ENCODE results near the gene CALN1. TPM values are rescaled to one million over a fixed set of nuclear protein-coding genes. Genes with fewer than 3 reads are reported as not detected.
"Not testable (repeated sequence)": the region's sequence is repeated elsewhere in the genome, so short reads cannot be mapped to it uniquely, and the experiment has no call there.

Gene CALN1
- 0.12 and 0.23 TPM in 2 replicates for total RNA-seq
- polyA plus RNA-seq, result 0.28 TPM in 2 replicates

- H2AFZ ChIP-seq; H3K9me3 ChIP-seq (ENCODE audit: low read depth); H4K20me1 ChIP-seq (ENCODE audit: insufficient read depth, poor library complexity, severe bottlenecking); H3K79me2 ChIP-seq; H3K9me2 ChIP-seq (replicated peaks; ENCODE audit: insufficient read depth); H3K4me2 ChIP-seq; H3K4me3 ChIP-seq; H3K27me3 ChIP-seq; H3K27ac ChIP-seq; DNase-seq (ENCODE audit: low spot score); H3K36me3 ChIP-seq (replicated peaks; ENCODE audit: insufficient read depth, low read depth); H3K4me1 ChIP-seq (ENCODE audit: insufficient read depth): not testable (repeated sequence)
- WGBS (ENCODE audit: low lambda C conversion rate, missing lambda C conversion rate), result 96% methylated on average over 21 of the region's 21 CpGs
Measured at GRCh38 chr7:72412121-72412618, at the start of gene CALN1. Gene CALN1, minus strand, starts transcription at chr7:72412338.

- Histone ChIP-seq H3K79me2 (no peaks in the 10 kb centered on the region), H2AFZ (no peak overlapping the region), H3K4me3 (no peak overlapping the region), H3K9me3 (ENCODE audit: low read depth) (no peaks in the 10 kb centered on the region), H3K9me2 (replicated peaks; ENCODE audit: insufficient read depth) (no peaks in the 10 kb centered on the region), H4K20me1 (ENCODE audit: insufficient read depth, poor library complexity, severe bottlenecking) (no peaks in the 10 kb centered on the region), H3K36me3 (replicated peaks; ENCODE audit: insufficient read depth, low read depth) (no peaks in the 10 kb centered on the region), H3K4me2 (no peak overlapping the region), H3K4me1 (ENCODE audit: insufficient read depth) (no peaks in the 10 kb centered on the region), H3K27me3 (no peaks in the 10 kb centered on the region), H3K27ac (no peak overlapping the region)
- DNase-seq (ENCODE audit: low spot score), result no peak
- TF ChIP-seq EZH2 (IDR thresholded peaks at IDR 0.05; ENCODE audit: borderline replicate concordance) (no peak), CTCF (IDR thresholded peaks at IDR 0.05; ENCODE audit: poor library complexity) (no peak), EZH2phosphoT487 (IDR thresholded peaks at IDR 0.05; ENCODE audit: low read depth, severe bottlenecking, unreplicated experiment) (no peak)
- WGBS (ENCODE audit: low lambda C conversion rate, missing lambda C conversion rate), result 100% methylated on average over 1 of the region's 1 CpG
Measured at GRCh38 chr7:72453471-72453870, 41.3 kb upstream of the CALN1 start.

- WGBS (ENCODE audit: low lambda C conversion rate, missing lambda C conversion rate), result 91% methylated on average over 17 of the region's 17 CpGs
- no peak overlapping the region for H2AFZ ChIP-seq
- H3K4me2 ChIP-seq, result no peak overlapping the region
- H3K27ac ChIP-seq, result no peak overlapping the region
- H3K9me2 ChIP-seq (replicated peaks; ENCODE audit: insufficient read depth), result no peaks in the 10 kb centered on the region
- H3K36me3 ChIP-seq (replicated peaks; ENCODE audit: insufficient read depth, low read depth), result no peaks in the 10 kb centered on the region
- peaks cover 14% of the 10 kb centered on the region for H3K27me3 ChIP-seq
- peaks cover 6% of the 10 kb centered on the region for H3K4me1 ChIP-seq (ENCODE audit: insufficient read depth)
- no peaks in the 10 kb centered on the region for H4K20me1 ChIP-seq (ENCODE audit: insufficient read depth, poor library complexity, severe bottlenecking)
- H3K4me3 ChIP-seq, result no peak overlapping the region
- no peak for DNase-seq (ENCODE audit: low spot score)
- TF ChIP-seq CTCF (IDR thresholded peaks at IDR 0.05; ENCODE audit: poor library complexity) (no peak), EZH2 (IDR thresholded peaks at IDR 0.05; ENCODE audit: borderline replicate concordance) (no peak), EZH2phosphoT487 (IDR thresholded peaks at IDR 0.05; ENCODE audit: low read depth, severe bottlenecking, unreplicated experiment) (no peak)
- H3K9me3 ChIP-seq (ENCODE audit: low read depth), result no peaks in the 10 kb centered on the region
- H3K79me2 ChIP-seq, result no peaks in the 10 kb centered on the region
Measured at GRCh38 chr7:72447465-72448204, 35.5 kb upstream of the CALN1 start.

- WGBS (ENCODE audit: low lambda C conversion rate, missing lambda C conversion rate), result 65% methylated on average over 20 of the region's 20 CpGs
- no peak overlapping the region for H3K4me3 ChIP-seq
- no peak for DNase-seq (ENCODE audit: low spot score)
- H3K27me3 ChIP-seq, result peaks cover 21% of the 10 kb centered on the region
- H3K4me1 ChIP-seq (ENCODE audit: insufficient read depth), result peaks cover 6% of the 10 kb centered on the region
- no peak overlapping the region for H2AFZ ChIP-seq
- H3K4me2 ChIP-seq, result no peak overlapping the region
- H3K9me3 ChIP-seq (ENCODE audit: low read depth), result no peaks in the 10 kb centered on the region
- no peak overlapping the region for H3K27ac ChIP-seq
- H3K79me2 ChIP-seq, result no peaks in the 10 kb centered on the region
- H3K9me2 ChIP-seq (replicated peaks; ENCODE audit: insufficient read depth), result no peaks in the 10 kb centered on the region
- TF ChIP-seq EZH2phosphoT487 (IDR thresholded peaks at IDR 0.05; ENCODE audit: low read depth, severe bottlenecking, unreplicated experiment) (no peak), CTCF (IDR thresholded peaks at IDR 0.05; ENCODE audit: poor library complexity) (no peak), EZH2 (IDR thresholded peaks at IDR 0.05; ENCODE audit: borderline replicate concordance) (no peak)
- no peaks in the 10 kb centered on the region for H3K36me3 ChIP-seq (replicated peaks; ENCODE audit: insufficient read depth, low read depth)
- no peaks in the 10 kb centered on the region for H4K20me1 ChIP-seq (ENCODE audit: insufficient read depth, poor library complexity, severe bottlenecking)
Measured at GRCh38 chr7:72446591-72447462, 34.7 kb upstream of the CALN1 start.
